SU-DHL-6 (cell line): ENCODE data around the gene FARS2.

Experiments used
- H2AFZ ChIP-seq: fragments of 200-600 bp; sonication (generic); 2 replicates; pipeline ENCODE4 v1.6.1; 2014; ENCODE audit warnings: low read depth, mild to moderate bottlenecking, moderate library complexity, mixed read lengths, antibody characterized with exemption, low read length; ENCODE audit not compliant: severe bottlenecking
- H3F3A ChIP-seq: fragments of 200-600 bp; shearing (Covaris generic); 2 replicates; pipeline ENCODE4 v1.6.0; 2016; ENCODE audit warnings: antibody characterized with exemption, mild to moderate bottlenecking; ENCODE audit not compliant: insufficient read depth
- H3K27ac ChIP-seq: fragments of 200-600 bp; sonication (generic); 2 replicates; pipeline ENCODE4 v1.5.1; 2016; ENCODE audit warnings: low read depth, mild to moderate bottlenecking, low read length, moderate library complexity, mixed read lengths
- H3K27me3 ChIP-seq: fragments of 200-600 bp; sonication (generic), shearing (Covaris generic); 2 replicates; pipeline ENCODE4 v1.6.0; 2014; ENCODE audit warnings: mild to moderate bottlenecking, low read length
- H3K36me3 ChIP-seq: fragments of 200-600 bp; sonication (generic); 2 replicates; pipeline ENCODE4 v1.6.1; 2014; ENCODE audit warnings: mild to moderate bottlenecking, low read length, mixed read lengths
- H3K4me2 ChIP-seq: fragments of 300-600, 200-600 bp; shearing (Covaris generic), sonication (generic); 2 replicates; pipeline ENCODE4 v1.6.0; 2014; ENCODE audit warnings: low read length, low read depth, mild to moderate bottlenecking; ENCODE audit not compliant: poor library complexity, severe bottlenecking
- H3K4me3 ChIP-seq: fragments of 200-600 bp; sonication (generic); 2 replicates; pipeline ENCODE4 v1.5.1; 2014; ENCODE audit warnings: antibody characterized with exemption, low read length, mild to moderate bottlenecking, mixed read lengths; ENCODE audit not compliant: insufficient read depth, poor library complexity, severe bottlenecking
- H3K79me2 ChIP-seq: fragments of 200-600 bp; sonication (generic); 2 replicates; pipeline ENCODE4 v1.6.1; 2014; ENCODE audit warnings: mild to moderate bottlenecking, low read length, moderate library complexity; ENCODE audit not compliant: insufficient read depth
- H3K9ac ChIP-seq: fragments of 200-600 bp; sonication (generic); 2 replicates; pipeline ENCODE4 v1.7.0; 2014; ENCODE audit warnings: mild to moderate bottlenecking, low read length
- H3K9me2 ChIP-seq: fragments of 200-600 bp; sonication (generic); replicated peaks from 2 replicates; pipeline ENCODE4 v1.6.1; 2014; ENCODE audit warnings: low read length; ENCODE audit not compliant: insufficient read depth
- H3K9me3 ChIP-seq: fragments of 200-600 bp; sonication (generic); 2 replicates; pipeline ENCODE4 v1.6.1; 2014; ENCODE audit warnings: low read length, mixed read lengths; ENCODE audit not compliant: insufficient read depth
- H4K20me1 ChIP-seq: fragments of 200-600 bp; sonication (generic); 2 replicates; pipeline ENCODE4 v1.6.1; 2014; ENCODE audit warnings: low read depth, mild to moderate bottlenecking, antibody characterized with exemption, low read length, moderate library complexity, mixed read lengths
- EZH2phosphoT487 ChIP-seq: fragments of 200-600 bp; sonication (generic), shearing (Covaris generic); conservative IDR thresholded peaks from 2 replicates; pipeline ENCODE4 v1.6.1; 2018; ENCODE audit warnings: mild to moderate bottlenecking, antibody characterized with exemption, low read length, moderate library complexity, mixed read lengths
- TF ChIP-seq, protein P1 (sequence below): fragments of 200-600 bp; sonication (generic); IDR thresholded peaks from one replicate; pipeline ENCODE4 v1.5.1; 2017; ENCODE audit warnings: antibody characterized with exemption, mild to moderate bottlenecking, low read length, moderate library complexity; ENCODE audit not compliant: insufficient read depth, poor library complexity, severe bottlenecking

Gene FARS2

DNA sequence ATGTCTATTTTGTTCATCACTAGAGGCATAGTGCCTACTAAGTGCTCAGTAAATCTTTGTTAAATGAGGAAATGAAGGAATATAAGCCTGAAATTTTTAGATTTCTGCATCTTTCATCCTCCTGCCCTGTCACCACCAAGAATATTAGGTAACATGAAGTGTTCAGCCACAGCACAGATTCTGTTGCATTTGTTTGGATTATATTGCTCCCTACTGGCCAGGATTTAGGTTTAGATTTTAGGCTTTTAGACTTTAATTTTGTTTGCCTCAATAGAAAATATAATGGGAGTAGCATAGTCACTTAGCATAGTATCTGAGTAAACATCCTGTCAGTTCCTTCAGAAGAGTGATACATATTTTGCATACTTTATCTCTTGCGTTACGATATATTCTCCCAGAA lies 14.2 kb downstream of the FARS2 start:
- Histone ChIP-seq H3K4me2 (no peak overlapping the region), H3K27me3 (no peaks in the 10 kb centered on the region), H3K36me3 (no peaks in the 10 kb centered on the region), H3K79me2 (peaks cover 22% of the 10 kb centered on the region), H2AFZ (no peak overlapping the region), H3K9ac (no peak overlapping the region), H3K9me3 (no peaks in the 10 kb centered on the region), H3K27ac (no peak overlapping the region), H3K4me3 (no peak overlapping the region), H3F3A (no peaks in the 10 kb centered on the region), H4K20me1 (peaks cover 42% of the 10 kb centered on the region), H3K9me2 (no peaks in the 10 kb centered on the region)
- TF ChIP-seq, protein P1, sequence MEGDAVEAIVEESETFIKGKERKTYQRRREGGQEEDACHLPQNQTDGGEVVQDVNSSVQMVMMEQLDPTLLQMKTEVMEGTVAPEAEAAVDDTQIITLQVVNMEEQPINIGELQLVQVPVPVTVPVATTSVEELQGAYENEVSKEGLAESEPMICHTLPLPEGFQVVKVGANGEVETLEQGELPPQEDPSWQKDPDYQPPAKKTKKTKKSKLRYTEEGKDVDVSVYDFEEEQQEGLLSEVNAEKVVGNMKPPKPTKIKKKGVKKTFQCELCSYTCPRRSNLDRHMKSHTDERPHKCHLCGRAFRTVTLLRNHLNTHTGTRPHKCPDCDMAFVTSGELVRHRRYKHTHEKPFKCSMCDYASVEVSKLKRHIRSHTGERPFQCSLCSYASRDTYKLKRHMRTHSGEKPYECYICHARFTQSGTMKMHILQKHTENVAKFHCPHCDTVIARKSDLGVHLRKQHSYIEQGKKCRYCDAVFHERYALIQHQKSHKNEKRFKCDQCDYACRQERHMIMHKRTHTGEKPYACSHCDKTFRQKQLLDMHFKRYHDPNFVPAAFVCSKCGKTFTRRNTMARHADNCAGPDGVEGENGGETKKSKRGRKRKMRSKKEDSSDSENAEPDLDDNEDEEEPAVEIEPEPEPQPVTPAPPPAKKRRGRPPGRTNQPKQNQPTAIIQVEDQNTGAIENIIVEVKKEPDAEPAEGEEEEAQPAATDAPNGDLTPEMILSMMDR, result no peak
- TF ChIP-seq EZH2phosphoT487, result no peak

GRCh38 chr6:5276581-5276980 lies 15.3 kb downstream of the FARS2 start:
- Histone ChIP-seq H3K9me3 (no peaks in the 10 kb centered on the region), H4K20me1 (peaks cover 42% of the 10 kb centered on the region; the same call in 1 of the 2 replicates), H3K36me3 (no peaks in the 10 kb centered on the region), H3K4me2 (no peak overlapping the region), H3K79me2 (peaks cover 17% of the 10 kb centered on the region), H2AFZ (no peak overlapping the region), H3F3A (no peaks in the 10 kb centered on the region), H3K9ac (no peak overlapping the region), H3K27me3 (no peaks in the 10 kb centered on the region), H3K4me3 (no peak overlapping the region), H3K9me2 (no peaks in the 10 kb centered on the region), H3K27ac (no peak overlapping the region)
- TF ChIP-seq, protein P1, result no peak
- no peak for TF ChIP-seq EZH2phosphoT487

DNA sequence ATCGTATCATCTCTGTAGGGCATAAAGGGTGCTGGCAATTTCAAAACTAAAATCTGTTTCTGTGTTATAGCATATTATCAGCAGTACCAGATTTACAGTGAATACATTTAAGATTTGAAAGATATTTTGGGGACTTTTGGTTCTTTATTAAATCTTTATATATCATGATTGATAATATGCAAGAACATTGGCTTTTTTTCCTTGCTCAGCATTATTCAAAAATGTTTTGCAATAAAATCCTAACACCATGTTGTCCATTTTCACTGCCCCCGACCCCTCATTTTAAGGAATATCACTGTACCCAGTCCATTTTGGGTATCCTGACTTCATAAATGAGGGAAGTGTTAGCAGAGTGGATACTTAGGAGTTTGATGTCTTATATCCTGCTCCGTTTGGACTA lies 16.3 kb downstream of the FARS2 start:
- Histone ChIP-seq H3K9me3 (no peaks in the 10 kb centered on the region), H2AFZ (no peak overlapping the region), H3K4me3 (no peak overlapping the region), H3K27me3 (no peaks in the 10 kb centered on the region), H3K9me2 (no peaks in the 10 kb centered on the region), H3K79me2 (peaks cover 12% of the 10 kb centered on the region), H3K4me2 (no peak overlapping the region), H3K9ac (no peak overlapping the region), H3F3A (no peaks in the 10 kb centered on the region), H4K20me1 (peaks cover 42% of the 10 kb centered on the region; the same call in 1 of the 2 replicates), H3K36me3 (no peaks in the 10 kb centered on the region), H3K27ac (no peak overlapping the region)
- TF ChIP-seq EZH2phosphoT487, result no peak
- TF ChIP-seq, protein P1, result no peak

- Histone ChIP-seq H3F3A (no peaks in the 10 kb centered on the region), H3K79me2 (peaks cover 8% of the 10 kb centered on the region; the same call in 1 of the 2 replicates), H2AFZ (no peak overlapping the region), H3K9me3 (no peaks in the 10 kb centered on the region), H3K9ac (no peak overlapping the region), H3K27me3 (no peaks in the 10 kb centered on the region), H3K4me3 (no peak overlapping the region), H3K9me2 (no peaks in the 10 kb centered on the region), H4K20me1 (peaks cover 42% of the 10 kb centered on the region; the same call in 1 of the 2 replicates), H3K27ac (no peak overlapping the region), H3K36me3 (no peaks in the 10 kb centered on the region), H3K4me2 (no peak overlapping the region)
- TF ChIP-seq EZH2phosphoT487, result no peak
- TF ChIP-seq, protein P1, result no peak
These were observed 16.7 kb downstream of the FARS2 start for GRCh38 chr6:5278047-5278446.
